Pancreas (tissue), 10 donors: ENCODE measurements around the gene MBNL3. TPM values are rescaled to one million over a fixed set of nuclear protein-coding genes. Genes with fewer than 3 reads are reported as not detected.

Source experiments
- ATAC-seq, 4 donors: fragments of 200-7000 bp; cut with Tn5 transposase; one replicate each; pipeline versions ENCODE4 v1.8.0 to v1.9.1; 2020; ENCODE audit warnings: mild to moderate bottlenecking in 4 of 4, moderate library complexity in 4 of 4
- DNase-seq, 6 donors: peaks; one replicate each; pipeline ENCODE4 v3.0.0-alpha.2; 2020
- FAIRE-seq: peaks from 2 replicates; lab custom pipeline; 2012; peaks lifted over from hg19 to GRCh38; lab: Jason Lieb, UNC
- H3K27ac ChIP-seq, 4 donors: fragments of 200-600 bp; sonication (generic); 1 replicate in 3 of 4; 2 replicates in 1 of 4; pipeline versions ENCODE4 v1.5.0 to v1.8.0; 2020
- H3K27me3 ChIP-seq, 4 donors: fragments of 200-600 bp; one replicate each; pipeline ENCODE4 v1.8.0; 2021
- H3K36me3 ChIP-seq, 3 donors: fragments of 200-600 bp; sonication (generic) in 1 of 3; one replicate each; pipeline versions ENCODE4 v1.5.0 to v1.8.0; 2020 to 2021
- H3K4me1 ChIP-seq, 3 donors: fragments of 200-600 bp; one replicate each; pipeline ENCODE4 v1.8.0; 2021
- H3K4me3 ChIP-seq, 4 donors: fragments of 200-600 bp; sonication (generic) in 2 of 4; one replicate each; pipeline versions ENCODE4 v1.5.0 to v1.8.0; 2020 to 2021
- H3K9me3 ChIP-seq, 4 donors: fragments of 200-600 bp; one replicate each; pipeline ENCODE4 v1.8.0; 2021
- WGBS, 2 donors: extraction: QIAGEN DNeasy Blood & Tissue Kit; methylation state at CpG; one replicate each; pipeline ENCODE4 v1.1.7; 2013; 5-methylcytosine and 5-hydroxymethylcytosine counted together
- intact Hi-C, 3 donors: fragments of 100-400 bp; cut with DNase I; formaldehyde crosslinking; loops; one replicate each; pipeline versions ENCODE4 v1.11.1 to v1.14.2; 2022
- polyA plus RNA-seq, 2 donors: library from polyadenylated mRNA; stranded (reverse); fragments of 200-250 nt; gene quantifications; one replicate each; pipeline ENCODE4 v1.2.3, GENCODE V29; 2013
- total RNA-seq, 6 donors: library from RNA; stranded (reverse); fragmentation: NEBNext Ultra II Directional in 4 of 6; extraction: Animal tissue kit (Norgen Biotek cat#: 25700) in 4 of 6; gene quantifications; one replicate each; pipeline versions ENCODE4 v1.2.1 to v1.2.4, GENCODE V29; 2021 to 2023
- TF ChIP-seq, protein P1 (sequence below), 4 donors: fragments of 200-600 bp; sonication (generic) in 3 of 4; IDR thresholded peaks; one replicate each; pipeline versions ENCODE4 v1.5.0 to v1.8.0; 2021; ENCODE audit warnings: antibody characterized with exemption in 4 of 4
- donor health status: healthy with polysubstance abuse.
- donor health status: DM: no; HTN: no; CAD: no; lungs with moderate emphysema.
- donor health status: DM: no; HTN: no; CAD: no.
- donor health status: control.
- donor health status: control.
- donor health status: Bipolar disorder and iron deficiency.
- donor health status: DM: yes; HTN: yes; CAD: no.
- donor health status: DM: no; HTN: no; CAD: no.
- donor health status: DM: no; HTN: no; CAD: no.
- donor health status: DM: yes; HTN: yes; CAD: no.

Gene MBNL3
- total and polyA plus RNA-seq, 8 donors: 1.2 to 15.7 (median 11.3) TPM

DNA sequence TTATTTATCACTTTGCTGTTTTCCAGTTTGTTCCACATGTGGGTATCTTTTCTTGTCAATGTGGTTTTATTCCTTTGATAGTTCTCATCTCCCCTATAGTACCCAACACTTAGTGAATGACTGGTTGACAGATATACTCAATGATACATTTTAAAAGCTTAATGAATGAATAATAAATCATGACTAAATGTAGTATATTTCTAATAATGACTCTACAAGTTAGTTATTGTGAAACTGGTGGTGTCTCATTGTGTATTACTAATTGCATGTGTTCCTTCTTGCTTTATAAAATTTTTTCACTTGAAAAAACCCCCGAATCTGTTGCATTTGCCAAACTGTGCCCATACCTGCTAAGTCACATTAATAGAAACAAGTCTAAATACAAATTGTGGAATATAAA is 95.4 kb downstream of the MBNL3 start:
- H3K27me3 ChIP-seq: no peaks in the 10 kb centered on the region
- no peak for ATAC-seq
- intact Hi-C loops: no loop called here
- H3K4me1 ChIP-seq: no peaks in the 10 kb centered on the region
- H3K27ac ChIP-seq: no peak overlapping the region
- TF ChIP-seq, protein P1, sequence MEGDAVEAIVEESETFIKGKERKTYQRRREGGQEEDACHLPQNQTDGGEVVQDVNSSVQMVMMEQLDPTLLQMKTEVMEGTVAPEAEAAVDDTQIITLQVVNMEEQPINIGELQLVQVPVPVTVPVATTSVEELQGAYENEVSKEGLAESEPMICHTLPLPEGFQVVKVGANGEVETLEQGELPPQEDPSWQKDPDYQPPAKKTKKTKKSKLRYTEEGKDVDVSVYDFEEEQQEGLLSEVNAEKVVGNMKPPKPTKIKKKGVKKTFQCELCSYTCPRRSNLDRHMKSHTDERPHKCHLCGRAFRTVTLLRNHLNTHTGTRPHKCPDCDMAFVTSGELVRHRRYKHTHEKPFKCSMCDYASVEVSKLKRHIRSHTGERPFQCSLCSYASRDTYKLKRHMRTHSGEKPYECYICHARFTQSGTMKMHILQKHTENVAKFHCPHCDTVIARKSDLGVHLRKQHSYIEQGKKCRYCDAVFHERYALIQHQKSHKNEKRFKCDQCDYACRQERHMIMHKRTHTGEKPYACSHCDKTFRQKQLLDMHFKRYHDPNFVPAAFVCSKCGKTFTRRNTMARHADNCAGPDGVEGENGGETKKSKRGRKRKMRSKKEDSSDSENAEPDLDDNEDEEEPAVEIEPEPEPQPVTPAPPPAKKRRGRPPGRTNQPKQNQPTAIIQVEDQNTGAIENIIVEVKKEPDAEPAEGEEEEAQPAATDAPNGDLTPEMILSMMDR (IDR thresholded peaks at IDR 0.05): no peak
- H3K36me3 ChIP-seq: no peaks in the 10 kb centered on the region
- FAIRE-seq: no peak
- no peak for DNase-seq
- no peaks in the 10 kb centered on the region for H3K9me3 ChIP-seq
- WGBS, 2 donors: 60 to 93% methylated on average over 1 of the region's 1 CpG
- H3K4me3 ChIP-seq: no peak overlapping the region

DNA sequence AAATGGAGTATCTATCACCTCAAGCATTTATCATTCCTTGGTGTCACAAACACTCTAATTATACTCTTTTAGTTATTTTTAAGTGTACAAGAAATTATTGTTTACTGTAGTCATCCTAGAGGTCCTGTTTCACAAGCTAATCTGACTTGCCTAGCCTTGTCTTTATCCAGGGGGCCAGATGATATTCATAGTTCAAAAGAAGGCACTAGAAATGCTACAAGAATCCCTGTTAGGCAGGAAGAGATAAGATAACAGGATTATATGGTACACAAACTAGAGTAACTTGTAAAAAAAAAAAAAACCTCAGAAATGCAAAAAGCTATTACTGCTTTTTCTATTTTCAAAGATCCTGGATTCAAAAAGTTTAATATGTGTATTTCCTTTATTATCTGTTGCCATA is 95.8 kb downstream of the MBNL3 start:
- Histone ChIP-seq H3K4me1 (no peaks in the 10 kb centered on the region), H3K4me3 (no peak overlapping the region), H3K27me3 (no peaks in the 10 kb centered on the region), H3K9me3 (no peaks in the 10 kb centered on the region), H3K27ac (no peak overlapping the region), H3K36me3 (no peaks in the 10 kb centered on the region)
- FAIRE-seq (no peak), DNase-seq (no peak), ATAC-seq (no peak)
- intact Hi-C loops: no loop called here
- TF ChIP-seq, protein P1 (IDR thresholded peaks at IDR 0.05): no peak

DNA sequence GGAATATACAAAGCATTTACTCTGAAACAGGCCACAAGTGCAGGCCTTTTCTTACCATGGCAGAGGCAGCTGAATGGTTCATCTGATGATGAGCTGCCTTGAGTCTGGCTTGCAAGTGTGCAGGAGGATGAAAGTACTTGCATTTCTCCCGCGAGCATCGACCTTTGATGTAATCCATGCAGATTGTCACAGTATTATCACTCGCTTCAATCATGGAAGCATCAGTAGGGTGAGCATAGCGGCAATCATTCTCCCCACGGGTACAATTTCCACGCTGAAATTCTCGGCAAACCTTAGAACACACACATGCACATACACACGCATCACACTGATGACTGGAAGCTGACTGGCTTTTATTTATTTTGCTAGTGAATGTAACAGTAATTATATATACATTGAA is 98.0 kb downstream of the MBNL3 start:
- intact Hi-C loops: no loop called here
- FAIRE-seq (no peak), ATAC-seq (no peak), DNase-seq (no peak)
- WGBS, 2 donors: 83 to 94% methylated on average over 9 of the region's 9 CpGs
- H3K9me3 ChIP-seq: no peaks in the 10 kb centered on the region
- H3K27ac ChIP-seq: no peak overlapping the region
- no peaks in the 10 kb centered on the region for H3K4me1 ChIP-seq
- no peaks in the 10 kb centered on the region for H3K36me3 ChIP-seq
- no peaks in the 10 kb centered on the region for H3K27me3 ChIP-seq
- TF ChIP-seq, protein P1 (IDR thresholded peaks at IDR 0.05): no peak
- no peak overlapping the region for H3K4me3 ChIP-seq

DNA sequence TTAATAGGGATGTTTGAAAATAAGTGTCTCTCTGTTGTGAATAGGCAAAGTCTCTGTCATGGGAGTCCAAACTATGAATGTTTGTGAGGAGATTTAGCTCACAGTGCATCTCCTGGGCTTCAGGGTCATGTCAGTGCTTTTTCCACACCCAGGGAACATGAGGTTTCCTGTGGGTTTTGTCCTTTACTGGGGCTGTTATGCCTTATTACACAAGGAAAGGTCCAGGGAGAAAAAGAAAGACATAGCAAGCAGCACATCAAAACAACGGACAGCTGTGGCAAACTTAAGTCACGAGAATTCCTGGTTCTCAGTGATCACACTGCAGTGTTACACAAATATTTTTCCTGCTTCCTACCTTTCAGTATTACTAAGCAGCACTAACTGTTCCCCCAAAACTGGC is 99.4 kb downstream of the MBNL3 start:
- Histone ChIP-seq H3K27ac (no peak overlapping the region), H3K9me3 (no peaks in the 10 kb centered on the region), H3K4me1 (no peaks in the 10 kb centered on the region), H3K4me3 (no peak overlapping the region), H3K27me3 (no peaks in the 10 kb centered on the region), H3K36me3 (no peaks in the 10 kb centered on the region)
- TF ChIP-seq, protein P1 (IDR thresholded peaks at IDR 0.05): no peak
- no peak for FAIRE-seq
- intact Hi-C loops: no loop called here
- WGBS, 2 donors: 81 to 82% methylated on average over 2 of the region's 2 CpGs
- ATAC-seq: no peak
- no peak for DNase-seq

DNA sequence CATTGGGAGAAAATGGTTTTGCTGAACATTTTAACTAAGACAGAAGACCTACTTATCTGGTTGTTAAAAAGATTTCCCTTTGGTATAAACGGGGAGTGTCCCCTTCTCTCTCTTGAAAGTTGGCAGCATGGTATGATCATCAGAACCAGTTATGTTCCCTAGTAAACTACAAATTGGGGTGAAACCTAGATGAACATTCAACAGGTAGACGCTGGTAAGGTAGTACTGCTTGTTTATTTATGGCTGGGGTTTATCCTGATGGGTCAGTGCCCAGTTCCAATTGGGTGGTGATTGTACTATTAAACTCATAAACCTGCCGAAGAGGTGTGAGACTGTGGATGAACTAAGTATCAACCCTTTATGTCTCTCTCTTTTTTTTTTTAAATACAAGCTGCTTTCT is 100.5 kb downstream of the MBNL3 start:
- TF ChIP-seq, protein P1 (IDR thresholded peaks at IDR 0.05): no peak
- ATAC-seq (no peak), DNase-seq (no peak), FAIRE-seq (no peak)
- Histone ChIP-seq H3K36me3 (no peaks in the 10 kb centered on the region), H3K4me3 (no peak overlapping the region), H3K4me1 (no peaks in the 10 kb centered on the region), H3K9me3 (no peaks in the 10 kb centered on the region), H3K27ac (no peak overlapping the region), H3K27me3 (no peaks in the 10 kb centered on the region)
- intact Hi-C loops: no loop called here
- 41 to 58% methylated on average over 3 of the region's 3 CpGs for WGBS, 2 donors
